ENCODE measurements around the gene SNX2.

Gene SNX2

DNA sequence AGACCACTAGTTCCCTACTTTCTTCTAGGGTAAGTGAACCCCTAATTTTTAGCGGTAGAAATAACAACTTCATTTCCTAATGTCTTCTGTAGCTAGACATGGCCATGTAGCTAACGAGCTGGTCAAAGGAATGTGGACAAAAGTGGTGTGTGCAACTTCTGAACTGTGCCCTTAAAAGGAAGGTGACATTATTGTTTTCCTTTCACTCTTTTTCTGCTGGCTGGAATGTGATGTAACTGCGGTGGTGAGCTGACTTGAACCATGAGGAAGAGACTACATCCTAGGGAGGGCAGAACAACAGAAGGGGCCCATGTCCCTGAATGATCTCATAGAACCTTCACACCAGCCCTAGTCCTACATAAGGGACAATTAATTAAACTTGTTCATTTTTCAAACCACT, 1.3 kb upstream of the SNX2 start:
- no peak for ATAC-seq
- DNase-seq, result no peak

DNA sequence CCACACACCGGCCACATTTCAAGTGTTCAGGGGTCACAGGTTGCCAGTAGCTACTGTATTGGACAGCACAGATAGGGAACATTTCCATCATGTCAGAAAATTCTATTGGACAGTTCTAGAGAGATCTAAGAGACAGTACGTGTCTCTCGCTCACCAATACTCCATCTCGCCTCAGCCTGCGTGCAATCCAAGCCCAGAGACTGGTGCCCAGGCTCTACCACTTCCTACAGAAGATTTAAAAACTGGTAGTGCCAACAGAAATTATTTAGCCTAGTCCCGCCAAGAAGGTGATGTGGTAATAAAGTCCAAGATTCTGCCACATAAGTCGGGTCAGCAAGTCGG, 390 bp upstream of the SNX2 start:
- DNase-seq (peak; percentile 10), ATAC-seq (peak; percentile 10)

DNA sequence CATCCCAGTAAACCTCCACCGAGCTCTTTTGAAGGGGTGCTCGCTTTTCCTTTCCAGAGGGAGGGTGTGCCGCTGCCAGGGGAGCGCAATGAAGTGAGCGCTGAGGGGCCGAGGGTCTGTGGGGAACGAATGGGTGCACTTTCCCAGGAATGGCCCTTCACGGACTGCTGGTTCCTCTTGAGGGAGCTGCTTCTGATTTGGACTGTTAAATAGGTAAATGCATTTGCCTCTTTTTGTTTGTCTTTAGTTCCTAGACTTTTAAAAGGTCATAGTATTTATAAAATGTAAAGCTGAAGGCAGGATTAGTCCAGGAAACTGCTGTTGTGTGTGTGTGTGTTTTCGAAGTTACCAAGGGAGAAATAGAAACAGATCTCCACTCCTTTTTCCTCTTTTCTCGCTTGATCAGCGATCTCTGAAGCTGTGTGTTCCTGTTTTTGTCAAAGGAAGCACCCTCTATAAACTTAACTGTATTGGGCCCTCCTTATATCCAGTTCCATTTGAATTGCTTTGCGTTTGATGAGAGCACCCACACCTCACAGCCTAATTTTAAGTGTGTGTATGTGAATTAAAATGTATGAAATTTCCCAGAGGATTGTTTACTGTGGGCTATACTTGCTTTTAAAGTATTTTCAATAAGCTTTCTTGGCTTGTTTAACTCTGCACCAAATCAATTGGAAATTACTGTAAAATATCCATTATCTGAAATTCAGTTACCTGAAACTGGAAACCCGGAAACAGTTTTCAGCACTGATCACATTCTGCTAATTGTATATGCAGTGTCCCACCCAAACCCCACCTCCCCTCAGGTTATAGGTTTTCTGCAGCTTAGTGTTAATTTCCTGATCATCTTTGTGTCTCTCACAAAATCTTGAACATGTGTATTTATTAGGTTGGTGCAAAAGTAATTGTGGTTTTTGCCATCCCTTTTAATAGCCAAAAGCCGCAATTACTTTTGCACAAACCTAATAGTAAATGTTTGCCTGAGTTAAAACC, 966 bp downstream of the SNX2 start:
- ATAC-seq (no peak), DNase-seq (no peak)

DNA sequence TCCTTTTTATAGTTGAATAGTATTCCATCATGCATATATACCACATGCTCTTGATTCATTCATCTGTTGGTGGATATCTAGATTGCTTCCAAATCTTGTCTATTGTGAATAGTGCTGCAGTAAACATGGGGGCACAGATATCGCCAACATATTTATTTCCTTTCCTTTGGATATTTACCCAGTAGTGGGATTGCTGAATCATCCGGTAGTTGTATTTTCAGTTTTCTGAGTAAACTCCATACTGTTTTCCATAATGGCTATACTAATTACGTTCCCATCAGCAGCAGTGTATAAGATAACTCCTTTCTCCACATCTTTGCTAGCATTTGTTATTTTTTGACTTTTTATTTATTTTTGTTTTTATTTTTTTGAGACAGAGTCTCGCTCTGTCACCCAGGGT, 3.3 kb downstream of the SNX2 start:
- DNase-seq (no peak), ATAC-seq (no peak)

DNA sequence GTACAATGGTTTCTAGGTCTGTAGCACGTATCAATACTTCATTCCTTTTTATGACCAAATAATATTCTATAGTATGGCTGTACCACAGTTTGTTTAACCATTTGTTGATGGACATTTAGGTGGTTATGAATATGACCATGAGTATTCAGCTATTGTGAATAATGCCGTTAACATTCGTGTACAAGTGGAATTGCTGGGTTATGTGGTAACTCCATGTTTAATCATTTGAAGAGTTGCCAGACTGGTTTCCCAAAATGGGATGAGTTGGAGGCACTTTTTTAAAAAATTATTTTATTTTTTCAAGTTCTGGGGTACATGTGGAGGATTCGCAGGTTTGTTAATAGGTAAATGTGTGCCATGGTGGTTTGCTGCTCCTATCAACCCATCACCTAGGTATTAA, 4.6 kb downstream of the SNX2 start:
- ATAC-seq, result no peak

DNA sequence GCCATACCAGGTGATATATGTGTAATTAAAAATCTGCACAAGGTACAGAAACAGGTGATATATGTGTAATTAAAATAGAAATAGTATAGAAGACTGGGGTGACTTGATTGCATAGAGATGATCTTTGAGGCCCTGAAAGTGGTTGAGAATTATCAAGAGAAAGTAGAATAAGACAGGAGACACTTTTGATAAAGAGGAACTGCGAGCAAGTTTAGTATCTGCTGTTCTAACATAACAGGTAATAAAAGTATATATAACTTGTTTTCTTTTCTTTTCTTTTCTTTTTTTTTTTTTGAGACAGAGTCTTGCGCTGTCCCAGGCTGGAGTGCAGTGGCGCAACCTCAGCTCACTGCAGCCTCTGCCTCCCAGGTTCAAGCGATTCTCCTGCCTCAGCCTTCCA, 5.4 kb downstream of the SNX2 start:
- DNase-seq, result no peak
- no peak for ATAC-seq

More for the DNA sequence above, 4.6 kb downstream of the SNX2 start:
- no peak for DNase-seq

DNA sequence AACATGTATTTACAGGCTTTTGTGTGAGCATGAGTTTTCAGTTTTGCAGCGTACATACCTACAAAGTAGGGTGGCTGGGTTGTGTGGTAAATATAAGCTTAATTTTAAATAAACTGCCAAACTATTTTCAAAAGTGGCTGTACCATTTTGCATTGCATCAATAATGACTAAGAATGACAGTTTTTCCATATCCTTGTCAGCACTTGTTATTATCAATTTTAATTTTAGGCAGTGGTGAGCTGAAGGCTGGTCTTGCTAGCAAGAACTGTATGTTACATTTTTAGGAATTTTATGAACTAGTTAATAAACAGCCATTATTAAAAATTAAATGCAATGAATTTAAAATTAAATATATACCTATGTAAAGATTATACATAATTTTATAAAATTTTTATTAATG, 6.6 kb downstream of the SNX2 start:
- ATAC-seq (no peak), DNase-seq (no peak)

DNA sequence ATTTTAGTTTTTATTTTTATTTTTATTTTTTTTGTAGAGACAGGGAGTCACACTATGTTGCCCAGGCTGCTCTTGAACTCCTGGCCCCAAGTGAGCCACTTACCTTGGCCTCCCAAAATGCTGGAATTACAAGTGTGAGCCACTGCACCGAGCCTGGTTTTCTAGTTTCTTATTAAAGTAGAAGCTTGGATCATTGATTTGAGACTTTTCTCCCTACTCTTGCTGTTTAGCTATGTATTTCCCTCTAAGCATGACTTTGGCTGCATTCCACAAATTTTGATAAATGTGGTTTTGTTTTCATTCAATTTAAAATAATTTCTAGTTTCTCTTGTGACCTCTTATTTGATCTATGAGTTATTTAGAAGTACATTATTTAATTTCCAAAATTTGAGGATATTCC, 10.4 kb downstream of the SNX2 start:
- DNase-seq, result no peak
- ATAC-seq, result no peak

DNA sequence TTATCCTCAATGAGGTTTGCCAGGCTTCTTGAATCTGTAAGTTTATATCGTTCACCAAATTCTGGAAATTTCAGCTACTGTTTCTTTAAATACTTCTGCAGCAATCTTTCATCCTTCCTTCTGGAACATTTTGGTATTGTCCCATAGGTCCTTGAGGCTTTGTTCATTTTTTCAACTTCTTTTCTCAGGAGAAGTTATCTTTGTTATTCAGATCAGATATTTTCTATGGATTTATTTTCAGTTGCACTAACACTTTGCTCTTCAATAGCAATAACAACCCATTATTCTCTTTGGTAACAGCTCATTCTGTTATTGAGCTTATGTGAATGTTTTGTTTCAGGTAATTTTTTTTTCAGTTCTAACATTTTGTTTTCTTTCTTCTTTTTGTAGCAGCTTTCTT, 13.5 kb downstream of the SNX2 start:
- DNase-seq, result no peak
- no peak for ATAC-seq

DNA sequence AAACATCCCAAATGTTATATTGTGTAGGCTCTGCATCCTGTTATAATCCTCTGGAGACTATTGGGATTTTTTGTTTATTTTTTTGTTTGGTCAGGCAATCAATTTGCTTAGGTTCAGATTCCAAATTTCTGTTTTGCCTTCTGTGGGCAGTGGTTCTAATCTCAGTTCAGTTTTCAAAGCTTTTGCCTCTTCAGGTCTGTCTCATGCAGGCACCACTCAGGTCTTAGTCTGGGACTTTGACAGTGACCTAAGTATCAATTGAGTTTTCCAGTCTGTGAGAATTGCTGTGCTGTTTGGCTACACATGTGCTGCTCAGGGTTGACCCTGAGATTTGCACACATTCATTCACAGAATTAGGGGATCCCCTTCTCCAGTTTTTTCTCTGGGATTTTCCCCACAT, 14.1 kb downstream of the SNX2 start:
- DNase-seq (no peak), ATAC-seq (no peak)

DNA sequence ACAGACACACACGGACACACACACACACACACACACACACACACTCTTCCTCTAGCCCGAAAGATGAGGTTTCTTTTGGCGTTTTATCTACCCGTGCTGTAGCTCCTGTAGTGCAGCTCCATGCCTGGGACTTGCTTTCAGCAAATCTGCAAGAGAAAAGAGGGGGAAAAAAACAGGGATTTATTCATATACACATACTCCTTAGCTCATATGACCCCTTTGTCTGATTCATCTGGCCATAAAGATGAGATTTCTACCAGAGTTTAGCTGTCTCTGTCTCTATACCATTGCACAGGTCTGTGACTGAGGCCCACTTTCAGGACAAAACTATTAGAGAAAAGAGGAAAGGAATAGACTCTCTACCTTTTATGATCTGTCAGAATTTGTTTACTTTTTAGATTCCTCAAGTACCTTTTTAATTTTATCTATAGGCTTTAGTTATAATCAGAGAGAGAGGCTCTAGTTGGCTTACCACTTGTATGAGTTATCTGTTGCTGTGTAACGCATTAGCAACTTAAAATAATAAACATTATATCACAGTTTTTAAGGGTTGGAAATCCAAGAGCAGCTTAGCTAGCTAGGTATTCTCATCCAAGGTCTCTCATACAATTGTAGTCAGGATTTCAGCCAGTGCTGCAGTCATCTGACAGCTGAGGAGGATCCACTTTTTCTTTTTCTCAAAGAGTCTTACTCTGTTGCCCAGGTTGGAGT, 14.7 kb downstream of the SNX2 start:
- DNase-seq (no peak), ATAC-seq (no peak)

DNA sequence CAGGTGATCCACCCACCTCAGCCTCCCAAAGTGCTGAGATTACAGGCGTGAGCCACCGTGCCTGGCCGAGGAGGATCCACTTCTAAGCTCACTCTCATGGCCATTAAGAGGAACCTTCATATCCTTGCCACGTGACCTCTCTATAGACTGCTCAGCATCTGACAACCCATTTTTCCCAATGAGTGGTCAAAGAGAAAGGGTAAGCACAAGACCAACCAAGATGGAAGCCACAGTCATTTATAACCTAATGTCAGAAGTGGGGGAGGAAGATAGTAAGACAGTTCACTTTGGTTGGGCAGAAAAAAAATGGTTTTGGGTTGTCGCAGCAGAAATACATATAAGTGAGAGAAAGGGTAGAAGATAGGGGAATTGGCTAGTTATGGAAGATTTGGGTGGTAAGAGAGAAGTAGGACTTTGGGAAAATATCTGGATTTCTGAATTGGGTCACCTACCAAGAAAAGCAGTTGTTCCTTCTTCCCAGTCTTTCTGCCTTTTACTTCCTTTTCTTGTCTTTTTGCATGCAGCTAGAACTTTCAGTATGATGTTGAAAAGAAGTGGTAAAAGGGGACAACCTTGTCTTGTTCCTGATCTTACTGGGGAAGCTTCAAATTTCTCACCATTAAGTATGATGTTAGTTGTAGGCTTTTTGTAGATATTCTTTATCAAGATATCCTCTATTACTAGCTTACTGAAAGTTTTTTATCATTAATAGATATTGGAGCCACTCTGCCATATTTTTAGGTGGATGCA, 15.6 kb downstream of the SNX2 start:
- DNase-seq, result no peak
- ATAC-seq, result no peak

DNA sequence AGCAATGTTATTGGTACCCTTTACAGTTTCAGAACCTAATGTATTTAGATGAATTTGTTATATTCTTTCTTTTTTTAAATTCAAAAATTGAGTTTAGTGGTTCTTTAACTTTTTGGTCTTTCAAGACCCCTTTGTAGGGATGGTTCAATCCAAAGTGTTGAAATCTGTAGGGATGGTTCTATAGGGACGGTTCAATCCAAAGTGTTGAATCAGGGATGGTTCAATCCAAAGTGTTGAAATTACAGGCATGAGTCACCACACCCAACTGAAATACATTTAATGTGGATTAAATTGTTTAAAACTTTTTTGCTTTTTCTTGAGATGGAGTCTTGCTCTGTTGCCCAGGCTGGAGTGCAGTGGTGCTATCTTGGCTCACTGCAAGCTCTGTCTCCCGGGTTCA, 30.6 kb downstream of the SNX2 start:
- DNase-seq (no peak), ATAC-seq (no peak)

DNA sequence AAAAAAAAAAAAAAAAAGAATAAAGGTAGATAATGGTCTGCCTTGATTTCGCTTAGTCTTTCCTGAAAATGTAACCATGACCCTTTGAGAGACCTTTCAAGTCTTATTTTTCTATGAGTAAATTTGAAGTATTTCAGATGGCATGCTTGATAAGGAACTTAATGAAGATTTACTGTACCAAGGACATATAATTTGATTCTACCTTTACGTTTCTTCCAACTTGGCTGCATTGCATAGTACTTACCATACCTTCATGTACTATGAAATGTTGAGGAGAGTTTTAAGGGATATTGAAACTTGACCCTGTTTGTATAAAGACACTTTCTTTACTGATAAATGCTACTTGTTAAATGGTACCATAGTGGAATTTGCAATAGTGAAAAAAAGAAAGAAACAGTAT, 35.5 kb downstream of the SNX2 start:
- ATAC-seq (no peak), DNase-seq (no peak)

DNA sequence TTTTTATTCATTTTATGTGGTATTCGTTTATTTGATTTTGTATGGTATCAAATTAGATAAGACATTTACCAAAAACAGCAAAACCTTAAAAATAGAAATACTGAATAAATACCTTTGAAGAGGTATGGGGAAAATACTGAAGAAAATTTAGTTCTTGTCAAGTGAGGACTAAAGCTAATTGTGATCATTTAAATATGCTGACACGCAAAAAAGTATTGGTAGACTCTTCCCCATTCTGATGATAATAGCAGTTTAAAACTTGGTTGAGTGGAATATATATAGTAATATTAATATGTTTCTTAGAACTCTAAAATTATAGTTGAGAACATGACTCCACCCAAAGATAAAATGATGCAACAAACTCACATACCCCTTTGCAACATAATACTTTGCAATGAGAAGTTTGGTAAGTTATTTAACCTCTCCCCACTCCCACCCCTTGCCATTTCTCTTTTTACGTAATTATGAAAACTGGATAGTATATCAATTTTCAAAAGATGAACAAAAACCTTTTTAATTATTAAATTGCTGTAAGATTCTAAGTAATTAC, 40.4 kb downstream of the SNX2 start:
- no peak for ATAC-seq
- DNase-seq, result no peak

DNA sequence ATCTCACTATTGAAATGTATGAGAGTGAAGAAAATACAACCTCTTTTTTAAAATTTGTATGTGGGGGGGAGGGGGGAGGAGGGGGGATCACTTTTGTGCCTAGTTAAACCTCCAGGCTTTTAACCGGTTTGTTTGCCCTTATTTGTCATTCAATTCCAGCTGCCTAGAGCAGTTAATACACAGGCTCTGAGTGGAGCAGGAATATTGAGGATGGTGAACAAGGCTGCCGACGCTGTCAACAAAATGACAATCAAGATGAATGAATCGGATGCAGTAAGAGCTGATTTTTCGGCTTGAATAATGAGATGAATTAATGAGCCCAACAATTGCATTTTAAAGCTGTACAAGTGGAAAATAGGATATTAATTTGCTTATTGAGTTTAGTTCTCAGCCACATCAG, 41.9 kb downstream of the SNX2 start:
- DNase-seq, result no peak
- no peak for ATAC-seq

DNA sequence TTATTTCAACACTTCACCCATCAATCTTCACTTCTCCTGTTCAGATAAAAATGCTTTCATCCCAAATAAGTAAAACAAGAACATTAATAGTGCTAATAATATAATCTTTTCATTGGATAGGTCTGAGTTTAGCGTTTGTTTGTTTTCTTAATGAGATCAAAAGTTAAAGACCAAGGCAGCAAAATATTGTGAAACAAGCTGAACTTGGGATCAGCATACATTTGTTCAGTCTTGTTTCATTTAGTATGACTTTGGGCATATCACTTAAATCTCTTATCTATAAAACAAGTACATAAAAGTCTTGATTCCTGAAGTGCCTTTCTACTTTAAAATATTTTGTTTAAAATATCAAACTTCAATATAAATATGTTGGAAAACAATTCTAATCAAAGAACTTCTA, 57.1 kb downstream of the SNX2 start:
- no peak for DNase-seq
- ATAC-seq, result no peak

DNA sequence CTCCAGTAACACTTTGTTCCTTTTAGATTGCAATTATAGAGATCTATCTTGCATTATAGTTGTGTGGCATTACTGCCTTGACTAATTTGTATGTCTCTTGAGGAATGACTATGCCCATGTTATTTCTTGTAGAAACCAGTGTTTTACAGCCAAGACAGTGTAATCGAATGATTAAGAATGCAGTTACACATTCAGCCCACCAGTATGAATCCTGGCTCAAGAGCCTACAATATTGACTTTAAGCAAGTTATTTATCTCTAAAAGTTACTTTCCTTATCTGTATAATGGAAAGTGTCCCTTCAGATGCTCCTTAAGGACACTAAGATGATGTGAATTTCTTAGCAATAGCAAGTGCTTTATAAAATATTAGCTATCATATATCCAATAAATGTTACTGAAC, 60.8 kb downstream of the SNX2 start:
- ATAC-seq, result no peak
- no peak for DNase-seq

DNA sequence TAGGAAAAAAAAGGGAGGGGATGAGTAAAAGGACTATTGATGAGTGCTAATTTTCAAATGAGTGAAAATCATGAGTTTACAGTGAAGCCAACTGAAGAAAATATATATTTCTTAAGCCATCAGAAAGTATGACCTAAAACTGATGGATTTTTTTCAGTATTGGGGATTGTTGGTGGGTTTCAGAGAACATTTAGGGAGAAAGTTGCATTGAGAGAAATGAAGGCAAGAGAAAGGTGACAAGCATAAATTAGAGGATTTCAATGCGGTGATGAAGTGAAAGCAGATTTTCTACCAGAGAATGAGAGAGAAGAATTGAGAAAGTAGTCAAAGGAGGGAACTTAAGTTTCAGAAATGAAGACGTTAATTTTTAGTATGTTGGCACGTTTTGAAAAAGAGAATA, 62.1 kb downstream of the SNX2 start:
- no peak for DNase-seq
- ATAC-seq, result no peak

DNA sequence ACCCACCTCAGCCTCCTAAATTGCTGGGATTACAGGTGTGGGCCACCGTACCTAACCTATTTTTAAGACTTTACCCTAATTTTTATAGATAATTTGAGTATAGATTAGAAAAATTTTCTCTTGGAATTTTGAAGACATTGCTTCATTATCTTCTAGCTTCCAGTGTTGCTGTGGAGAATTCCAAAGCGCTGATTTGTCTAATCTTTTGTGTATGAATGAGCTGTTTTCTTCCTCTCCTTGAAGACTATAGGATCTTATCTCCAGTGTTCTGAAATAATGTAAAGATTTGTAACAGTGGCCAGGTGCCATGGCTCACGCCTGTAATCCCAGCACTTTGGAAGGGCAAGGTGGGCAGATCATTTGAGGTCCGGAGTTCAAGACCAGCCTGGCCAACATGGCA, 64.9 kb downstream of the SNX2 start:
- DNase-seq, result no peak
- ATAC-seq, result no peak

DNA sequence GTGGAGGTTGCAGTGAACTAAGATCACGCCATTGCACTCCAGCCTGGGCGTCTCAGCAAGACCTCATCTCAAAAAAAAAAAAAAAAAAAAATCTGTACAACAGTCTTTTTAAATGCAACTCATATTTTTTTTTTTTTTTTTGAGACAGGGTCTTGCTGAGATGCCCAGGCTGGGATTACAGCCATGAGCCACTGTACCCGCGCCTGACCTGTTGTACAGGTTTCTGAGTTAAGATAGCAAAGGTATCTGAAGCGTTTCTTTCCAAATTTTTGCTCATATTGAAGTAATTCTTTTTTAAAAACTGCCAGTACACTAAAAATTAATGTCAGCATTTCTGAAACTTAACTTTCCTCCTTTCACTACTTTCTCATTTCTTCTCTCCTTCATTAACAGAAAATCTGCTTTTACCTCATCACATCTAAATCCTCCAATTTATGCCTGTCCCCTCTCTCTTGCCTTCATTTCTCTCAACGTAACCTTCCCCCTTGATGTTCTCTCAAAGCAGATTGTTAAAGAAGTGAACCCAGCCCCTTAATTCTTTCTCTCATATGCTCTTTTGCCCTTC, 67.2 kb downstream of the SNX2 start:
- DNase-seq (no peak), ATAC-seq (no peak)

DNA sequence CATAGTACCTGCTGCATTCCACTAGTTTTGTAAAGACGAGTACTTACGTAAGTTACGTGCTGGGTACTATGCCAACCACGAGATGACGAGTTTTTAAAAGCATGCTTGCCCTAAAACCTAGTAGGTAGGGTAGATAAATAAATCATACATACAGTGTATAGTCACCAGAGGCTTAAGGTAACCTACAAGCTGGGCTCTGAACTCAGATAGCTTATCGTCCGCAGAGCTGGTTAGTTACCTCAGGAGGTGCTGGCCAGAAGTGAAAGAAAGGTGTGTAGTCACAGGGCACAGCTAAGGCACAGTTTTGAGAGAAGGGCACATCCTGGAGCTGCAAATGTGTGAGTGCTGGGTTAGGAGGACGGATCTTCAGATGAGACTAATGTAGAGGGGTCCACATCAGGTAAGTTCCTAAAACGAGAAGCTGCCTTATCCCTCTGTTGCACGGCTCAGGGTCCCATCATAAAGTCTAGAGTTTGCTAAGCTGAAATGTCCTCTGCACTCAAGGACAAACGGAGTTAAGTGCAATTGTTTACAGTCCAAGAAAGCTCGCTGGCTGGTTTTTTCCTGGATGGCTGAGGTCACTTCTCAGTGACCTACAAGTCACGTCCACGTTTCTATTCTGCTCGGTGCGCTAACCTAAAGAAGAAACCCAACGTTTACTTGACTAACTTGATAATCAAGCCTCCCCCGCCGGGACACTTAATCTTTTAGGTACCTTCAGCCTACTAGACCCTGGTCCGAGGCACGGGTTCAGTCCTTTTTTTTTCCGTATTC, 69.4 kb downstream of the SNX2 start:
- DNase-seq, result no peak
- ATAC-seq, result no peak
